ENCODE results near the gene IPPK.
"Not testable (repeated sequence)": the region's sequence is repeated elsewhere in the genome, so short reads cannot be mapped to it uniquely, and the experiment has no call there.

Gene IPPK

GRCh38 chr9:92638621-92639101 is 31.3 kb downstream of the IPPK start:
- no peak for DNase-seq (ENCODE audit: low read depth in 3 of 3, low spot score in 1 of 3)

DNA sequence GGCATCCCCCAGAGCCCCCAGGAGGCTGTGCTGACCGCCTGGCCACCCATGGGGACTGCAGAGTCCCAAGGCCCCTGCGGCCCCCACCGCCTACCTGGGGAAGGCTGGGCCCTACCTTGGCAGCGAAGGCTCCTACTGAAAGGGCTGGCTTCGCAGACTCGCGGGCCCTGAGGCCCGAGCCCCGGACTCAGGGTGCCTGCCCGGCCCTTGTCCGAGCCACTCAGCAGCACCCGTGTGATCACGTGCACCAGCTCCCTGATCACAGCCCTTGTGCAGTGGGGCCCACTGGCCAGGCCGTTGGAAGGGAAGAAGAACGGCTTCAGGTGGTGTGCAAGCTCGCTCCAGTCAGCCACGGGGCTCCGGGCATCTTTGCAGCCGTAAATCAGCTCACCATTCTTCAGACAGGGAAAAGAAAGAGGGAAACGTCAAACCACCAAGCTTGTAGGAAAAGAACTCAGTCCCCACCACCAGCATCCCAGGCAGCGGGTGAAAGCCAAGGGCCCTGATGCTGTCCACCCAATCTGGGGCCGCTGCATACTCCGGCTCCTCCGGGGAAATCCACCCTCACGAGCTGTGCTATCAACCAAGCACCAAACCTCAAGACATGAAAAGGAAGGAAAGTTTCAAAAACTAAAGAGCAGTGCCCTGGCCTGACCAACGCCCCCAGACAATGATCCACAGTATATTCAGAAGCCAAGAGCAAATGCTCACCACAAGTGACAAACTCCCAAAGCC is 31.9 kb downstream of the IPPK start:
- DNase-seq (ENCODE audit: low read depth in 3 of 3, low spot score in 1 of 3) = no peak

DNA sequence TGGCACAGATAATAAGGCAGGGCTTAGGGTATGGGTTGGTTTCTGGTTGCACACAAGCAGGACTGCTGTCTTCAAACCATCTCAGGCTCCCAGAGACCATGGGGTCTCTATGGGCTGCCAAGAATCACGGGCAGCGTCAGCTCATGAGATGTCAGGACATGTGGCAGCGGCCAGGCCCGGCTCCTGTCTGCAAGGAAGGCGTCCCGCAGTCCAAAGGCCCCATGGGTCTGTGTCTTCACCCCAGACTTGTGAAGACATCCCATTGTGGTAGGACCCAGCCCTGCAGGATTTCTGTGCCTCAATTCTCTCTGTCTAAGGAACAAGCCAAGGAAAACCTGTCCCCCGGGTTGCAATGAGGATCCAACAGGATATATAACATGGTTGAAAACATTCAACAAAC is 32.6 kb downstream of the IPPK start:
- no peak for DNase-seq (ENCODE audit: low read depth in 3 of 3, low spot score in 1 of 3)

DNA sequence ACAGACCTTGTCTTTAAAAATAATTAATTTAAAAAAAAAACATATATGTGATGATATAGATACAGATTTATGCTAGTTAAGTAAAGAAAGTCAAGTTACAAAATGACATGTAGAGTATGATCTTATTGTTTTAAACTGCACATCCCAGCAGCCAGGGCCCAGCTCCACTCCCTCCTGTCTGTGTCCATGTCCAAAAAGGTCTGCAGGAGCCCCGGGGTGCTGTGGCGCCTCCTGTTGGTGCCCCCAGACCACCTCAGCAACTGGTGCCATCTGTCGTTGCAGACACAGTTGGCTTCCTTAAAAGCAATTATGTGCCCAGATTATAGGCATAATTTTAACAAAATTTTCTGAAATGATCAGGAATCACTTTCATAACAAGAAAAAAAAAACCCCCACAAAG is 33.3 kb downstream of the IPPK start:
- no peak for DNase-seq (ENCODE audit: low read depth in 3 of 3, low spot score in 1 of 3)

DNA sequence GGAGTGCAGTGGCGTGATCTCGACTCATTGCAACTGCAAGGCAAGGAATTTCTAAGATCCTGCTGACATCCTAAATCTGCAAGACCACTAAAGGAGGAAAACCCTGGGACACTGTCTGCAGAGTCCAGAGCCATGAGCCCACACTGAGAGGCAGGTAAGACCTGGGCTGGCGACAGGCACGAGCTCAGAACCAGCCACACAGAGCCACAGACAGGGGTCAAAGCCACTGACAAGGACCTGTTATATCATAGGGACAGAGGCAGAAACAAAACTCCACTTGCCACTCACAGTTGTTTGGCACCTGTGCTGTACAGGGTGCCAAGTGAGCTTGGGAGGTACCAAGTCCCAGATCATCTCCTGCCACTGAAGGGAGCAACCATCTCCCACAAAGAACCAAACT is 34.2 kb downstream of the IPPK start:
- no peak for DNase-seq (ENCODE audit: low read depth in 3 of 3, low spot score in 1 of 3)

- peak in 2 of 3 donors; percentile 27 to 54 for DNase-seq (ENCODE audit: low read depth in 3 of 3, low spot score in 1 of 3)
Observed at GRCh38 chr9:92634712-92635605, 35.0 kb downstream of the IPPK start.

- DNase-seq (ENCODE audit: low read depth in 3 of 3, low spot score in 1 of 3) = no peak
Observed at GRCh38 chr9:92633614-92634278, 36.2 kb downstream of the IPPK start.

GRCh38 chr9:92632641-92633040 is 37.3 kb downstream of the IPPK start:
- DNase-seq (ENCODE audit: low read depth in 3 of 3, low spot score in 1 of 3) = no peak

DNA sequence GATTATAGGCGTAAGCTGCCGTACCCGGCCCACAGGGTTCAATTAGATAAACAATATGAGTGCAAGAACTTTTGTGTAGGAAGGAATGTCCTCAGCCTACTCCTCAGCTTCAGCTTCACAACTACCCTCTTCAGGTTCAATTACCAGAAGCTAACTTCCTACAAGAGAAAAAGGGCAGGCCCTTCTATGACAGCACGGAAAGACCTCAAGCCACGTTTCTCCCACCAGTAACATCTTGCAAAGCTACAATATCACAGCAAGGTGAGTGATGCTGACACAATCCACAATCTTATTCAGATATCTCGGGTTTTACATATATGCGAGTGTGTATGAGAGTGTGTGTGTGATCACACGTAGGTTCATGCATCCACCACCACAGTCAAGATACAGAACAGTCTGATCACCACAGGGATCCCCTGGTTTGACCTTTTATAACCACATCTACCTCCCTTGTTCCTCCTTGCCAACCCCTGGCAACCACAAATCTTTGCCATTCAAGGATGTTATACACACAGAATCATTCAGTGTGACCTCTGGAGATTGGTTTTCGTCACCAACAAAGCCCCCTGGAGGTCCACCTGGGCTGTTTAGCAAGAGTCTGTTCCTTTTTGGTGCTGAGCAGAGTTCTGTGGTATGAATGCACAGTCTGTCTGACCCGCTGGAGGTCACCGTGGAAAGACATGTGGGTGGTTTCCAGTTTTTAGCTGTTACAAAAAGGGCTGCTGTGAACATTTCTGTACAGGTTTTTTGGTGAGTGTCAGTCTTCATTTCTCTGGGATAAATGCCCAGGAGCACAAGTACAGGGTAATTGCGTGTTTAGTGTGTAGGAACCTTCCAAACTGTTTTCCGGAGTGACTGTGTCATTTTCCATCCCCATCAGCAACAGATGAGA is 38.2 kb downstream of the IPPK start:
- no peak for DNase-seq (ENCODE audit: low read depth in 3 of 3, low spot score in 1 of 3)

DNA sequence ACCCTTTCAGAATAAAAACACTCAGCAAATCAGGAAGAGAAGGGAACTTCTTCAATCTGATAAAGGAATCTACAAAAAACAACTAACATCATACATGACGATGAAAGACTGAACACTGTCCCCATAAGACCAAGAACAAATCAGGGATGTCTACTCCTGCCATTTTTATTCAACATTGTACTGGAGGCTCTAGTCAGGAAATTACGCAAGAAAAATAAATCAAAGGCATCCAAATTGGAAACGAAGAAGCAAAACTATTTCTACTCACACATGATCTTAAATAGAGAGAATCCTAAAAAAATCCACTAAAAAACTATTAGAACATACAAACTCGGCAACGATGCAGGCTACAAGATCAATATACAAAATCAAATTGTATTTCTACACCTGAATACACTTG is 42.3 kb downstream of the IPPK start:
- DNase-seq (ENCODE audit: low read depth in 3 of 3, low spot score in 1 of 3) = no peak

GRCh38 chr9:92626484-92626883 is 43.4 kb downstream of the IPPK start:
- no peak for DNase-seq (ENCODE audit: low read depth in 3 of 3, low spot score in 1 of 3)

- not testable (repeated sequence) for DNase-seq (ENCODE audit: low read depth in 3 of 3, low spot score in 1 of 3)
Observed at GRCh38 chr9:92623936-92624335, 46.0 kb downstream of the IPPK start.

- no peak for DNase-seq (ENCODE audit: low read depth in 3 of 3, low spot score in 1 of 3)
Observed at GRCh38 chr9:92620845-92621244, 49.1 kb downstream of the IPPK start.

GRCh38 chr9:92619601-92620300 is 50.2 kb downstream of the IPPK start:
- DNase-seq (ENCODE audit: low read depth in 3 of 3, low spot score in 1 of 3) = no peak

- no peak for DNase-seq (ENCODE audit: low read depth in 3 of 3, low spot score in 1 of 3)
Observed at GRCh38 chr9:92618633-92619225, 51.2 kb downstream of the IPPK start.

GRCh38 chr9:92617951-92618510 is 51.9 kb downstream of the IPPK start:
- DNase-seq (ENCODE audit: low read depth in 3 of 3, low spot score in 1 of 3) = no peak

GRCh38 chr9:92617195-92617813 is 52.6 kb downstream of the IPPK start:
- no peak for DNase-seq (ENCODE audit: low read depth in 3 of 3, low spot score in 1 of 3)

- no peak for DNase-seq (ENCODE audit: low read depth in 3 of 3, low spot score in 1 of 3)
Observed at GRCh38 chr9:92616655-92617111, 53.2 kb downstream of the IPPK start.

GRCh38 chr9:92616199-92616641 is 53.7 kb downstream of the IPPK start:
- DNase-seq (ENCODE audit: low read depth in 3 of 3, low spot score in 1 of 3) = no peak

Data from stimulated activated CD4-positive, alpha-beta T cell treated with anti-CD3 and anti-CD28 coated beads, TNF-alpha, amount 100 ng/mL, for 1 hour (primary cell).